HEK293T (cell line): Measurements from ENCODE around the gene TIMM22.

Source experiments
- CTCF ChIA-PET: fragments of 350-600 bp; formaldehyde crosslinking; extraction: SDS; loops from one replicate; lab custom pipeline; 2021; ENCODE audit warnings: antibody characterized with exemption, inconsistent platforms; lab: Yijun Ruan, JAX
- POLR2A ChIA-PET: fragments of 350-600 bp; formaldehyde crosslinking; extraction: SDS; loops from one replicate; lab custom pipeline; 2020; ENCODE audit warnings: antibody characterized with exemption, inconsistent platforms; lab: Yijun Ruan, JAX
- DNase-seq: peaks from one replicate; pipeline ENCODE4 v3.0.0; 2012; ENCODE audit warnings: mixed read lengths; ENCODE audit errors: extremely low spot score
- ARNT ChIP-seq: fragments of 450-650 bp; IDR thresholded peaks from 2 replicates; pipeline ENCODE4 v1.6.1; 2017; ENCODE audit warnings: mild to moderate bottlenecking
- BHLHE40 ChIP-seq: fragments of 450-650 bp; IDR thresholded peaks from 2 replicates; pipeline ENCODE4 v1.6.1; 2016; ENCODE audit warnings: mild to moderate bottlenecking, moderate library complexity, borderline replicate concordance
- CTBP1 ChIP-seq: fragments of 450-650 bp; IDR thresholded peaks from 2 replicates; pipeline ENCODE4 v1.6.1; 2016; ENCODE audit warnings: borderline replicate concordance
- ELF4 ChIP-seq: fragments of 450-650 bp; IDR thresholded peaks from 2 replicates; pipeline ENCODE4 v1.6.1; 2017; ENCODE audit warnings: antibody characterized with exemption
- FOXA1 ChIP-seq: fragments of 450-650 bp; IDR thresholded peaks from 2 replicates; pipeline ENCODE4 v1.6.1; 2016; ENCODE audit warnings: mild to moderate bottlenecking
- FOXK2 ChIP-seq: fragments of 450-650 bp; IDR thresholded peaks from 2 replicates; pipeline ENCODE4 v1.6.1; 2016; ENCODE audit warnings: mild to moderate bottlenecking
- FOXM1 ChIP-seq: fragments of 450-650 bp; IDR thresholded peaks from 2 replicates; pipeline ENCODE4 v1.6.1; 2017; ENCODE audit warnings: mild to moderate bottlenecking, borderline replicate concordance
- HDGF ChIP-seq: fragments of 450-650 bp; IDR thresholded peaks from 2 replicates; pipeline ENCODE4 v1.6.1; 2017; ENCODE audit warnings: antibody characterized with exemption, borderline replicate concordance
- L3MBTL2 ChIP-seq: fragments of 450-650 bp; conservative IDR thresholded peaks from 2 replicates; pipeline ENCODE4 v1.6.1; 2016; ENCODE audit warnings: mild to moderate bottlenecking
- LEF1 ChIP-seq: fragments of 450-650 bp; IDR thresholded peaks from 2 replicates; pipeline ENCODE4 v1.6.1; 2017; ENCODE audit warnings: mild to moderate bottlenecking, borderline replicate concordance
- NFRKB ChIP-seq: fragments of 450-650 bp; IDR thresholded peaks from 2 replicates; pipeline ENCODE4 v1.6.1; 2016; ENCODE audit warnings: mild to moderate bottlenecking, moderate library complexity
- PKNOX1 ChIP-seq: fragments of 450-650 bp; IDR thresholded peaks from 2 replicates; pipeline ENCODE4 v1.6.1; 2016
- SP1 ChIP-seq: fragments of 450-650 bp; IDR thresholded peaks from 2 replicates; pipeline ENCODE4 v1.6.1; 2017
- SUZ12 ChIP-seq: fragments of 450-650 bp; IDR thresholded peaks from 2 replicates; pipeline ENCODE4 v1.6.1; 2016; ENCODE audit warnings: mild to moderate bottlenecking
- TARDBP ChIP-seq: fragments of 450-650 bp; IDR thresholded peaks from 2 replicates; pipeline ENCODE4 v1.6.1; 2016
- ZNF384 ChIP-seq: fragments of 450-650 bp; IDR thresholded peaks from 2 replicates; pipeline ENCODE4 v1.6.1; 2016

The TIMM22 gene

GRCh38 chr17:1012823-1013728 lies 16.1 kb downstream of the TIMM22 start:
- DNase-seq: no peak
- TF ChIP-seq FOXK2 (no peak), BHLHE40 (no peak), LEF1 (no peak), ELF4 (no peak), TARDBP (no peak), ZNF384 (no peak), NFRKB (no peak), HDGF (no peak), ARNT (no peak), FOXM1 (no peak), L3MBTL2 (no peak), PKNOX1 (no peak), FOXA1 (no peak), CTBP1 (no peak), SUZ12 (no peak), SP1 (no peak)
- ChIA-PET POLR2A (no interaction called here), CTCF (no interaction called here)

- POLR2A ChIA-PET: no interaction called here
- CTCF ChIA-PET: no interaction called here
- TF ChIP-seq FOXA1 (no peak), NFRKB (no peak)
- no peak for DNase-seq
Observed at GRCh38 chr17:1013729-1014090, 16.8 kb downstream of the TIMM22 start.

- ChIA-PET POLR2A (no interaction called here), CTCF (no interaction called here)
- TF ChIP-seq L3MBTL2 (no peak), SUZ12 (no peak), HDGF (no peak), BHLHE40 (no peak), ELF4 (no peak), ZNF384 (no peak), NFRKB (no peak), FOXM1 (no peak), TARDBP (no peak)
- DNase-seq: no peak
Observed at GRCh38 chr17:1018547-1018946, 21.6 kb downstream of the TIMM22 start.

- ChIA-PET CTCF (no interaction called here), POLR2A (no interaction called here)
- TF ChIP-seq HDGF (no peak), FOXK2 (no peak), TARDBP (no peak)
- no peak for DNase-seq
Observed at GRCh38 chr17:1019451-1019850, 22.5 kb downstream of the TIMM22 start.

GRCh38 chr17:1021147-1021546 lies 24.2 kb downstream of the TIMM22 start:
- no peak for DNase-seq
- CTCF ChIA-PET: no interaction called here
- TF ChIP-seq FOXA1 (no peak), PKNOX1 (no peak), L3MBTL2 (no peak), NFRKB (no peak), SP1 (no peak), ARNT (no peak), FOXK2 (no peak), SUZ12 (no peak), ELF4 (no peak), ZNF384 (no peak), BHLHE40 (no peak), HDGF (no peak), TARDBP (no peak), LEF1 (no peak), FOXM1 (no peak), CTBP1 (no peak)
- POLR2A ChIA-PET: no interaction called here

- CTCF ChIA-PET: no interaction called here
- DNase-seq: no peak
- TF ChIP-seq SUZ12 (no peak), NFRKB (no peak), ELF4 (no peak), BHLHE40 (no peak), CTBP1 (no peak), TARDBP (no peak), HDGF (no peak), SP1 (no peak), ZNF384 (no peak), ARNT (no peak), FOXM1 (no peak), L3MBTL2 (no peak), LEF1 (no peak), FOXA1 (no peak), FOXK2 (no peak), PKNOX1 (no peak)
- POLR2A ChIA-PET: no interaction called here
Observed at GRCh38 chr17:1022278-1023024, 25.5 kb downstream of the TIMM22 start.
